HG02623 (cell line): ENCODE data around the gene HOXC9.

Source experiments
- ATAC-seq: cut with Tn5 transposase; IDR thresholded peaks from one replicate; pipeline ENCODE4 v1.9.1; 2021; ENCODE audit warnings: moderate library complexity; ENCODE audit not compliant: unreplicated experiment

Gene HOXC9

GRCh38 chr12:54011665-54012532 lies 11.9 kb downstream of the HOXC9 start:
- no peak for ATAC-seq

- ATAC-seq = no peak
Observed at GRCh38 chr12:54012631-54013409, 12.9 kb downstream of the HOXC9 start.

GRCh38 chr12:54014377-54015017 lies 14.5 kb downstream of the HOXC9 start:
- no peak for ATAC-seq

- no peak for ATAC-seq
Observed at GRCh38 chr12:54015018-54015931, 15.3 kb downstream of the HOXC9 start.

GRCh38 chr12:54016051-54016450 lies 16.1 kb downstream of the HOXC9 start:
- ATAC-seq = no peak

GRCh38 chr12:54016478-54016964 lies 16.6 kb downstream of the HOXC9 start:
- ATAC-seq = no peak

- ATAC-seq = no peak
Observed at GRCh38 chr12:54017027-54017788, 17.2 kb downstream of the HOXC9 start.

GRCh38 chr12:54017878-54018467 lies 18.0 kb downstream of the HOXC9 start:
- peak; percentile 72 for ATAC-seq

GRCh38 chr12:54018468-54018984 lies 18.6 kb downstream of the HOXC9 start:
- no peak for ATAC-seq

- no peak for ATAC-seq
Observed at GRCh38 chr12:54019091-54019811, 19.3 kb downstream of the HOXC9 start.

- no peak for ATAC-seq
Observed at GRCh38 chr12:54019924-54020590, 20.1 kb downstream of the HOXC9 start.

- no peak for ATAC-seq
Observed at GRCh38 chr12:54020591-54021405, 20.8 kb downstream of the HOXC9 start.

- ATAC-seq = no peak
Observed at GRCh38 chr12:54021432-54022013, 21.6 kb downstream of the HOXC9 start.

- ATAC-seq = no peak
Observed at GRCh38 chr12:54022960-54023884, 23.3 kb downstream of the HOXC9 start.

GRCh38 chr12:54024127-54024526 lies 24.2 kb downstream of the HOXC9 start:
- ATAC-seq = no peak
